Testis (tissue), 2 donors: ENCODE data around the gene UGT1A4.
"Not testable (repeated sequence)": the region's sequence is repeated elsewhere in the genome, so short reads cannot be mapped to it uniquely, and the experiment has no call there.

ENCODE experiments used
- CTCF ChIP-seq, 3 experiments: fragments of 450-650 bp in 2 of 3; fragments of 200-600 bp in 1 of 3; sonication (generic) in 1 of 3; IDR thresholded peaks; one replicate each; pipeline ENCODE4 v1.5.1; 2016 to 2019; ENCODE audit warnings: antibody characterized with exemption in 3 of 3, mild to moderate bottlenecking in 2 of 3, moderate library complexity in 1 of 3
- POLR2A ChIP-seq: fragments of 450-650 bp; IDR thresholded peaks from one replicate; pipeline ENCODE4 v1.6.1; 2017; ENCODE audit warnings: antibody characterized with exemption, mild to moderate bottlenecking, moderate library complexity

DNA sequence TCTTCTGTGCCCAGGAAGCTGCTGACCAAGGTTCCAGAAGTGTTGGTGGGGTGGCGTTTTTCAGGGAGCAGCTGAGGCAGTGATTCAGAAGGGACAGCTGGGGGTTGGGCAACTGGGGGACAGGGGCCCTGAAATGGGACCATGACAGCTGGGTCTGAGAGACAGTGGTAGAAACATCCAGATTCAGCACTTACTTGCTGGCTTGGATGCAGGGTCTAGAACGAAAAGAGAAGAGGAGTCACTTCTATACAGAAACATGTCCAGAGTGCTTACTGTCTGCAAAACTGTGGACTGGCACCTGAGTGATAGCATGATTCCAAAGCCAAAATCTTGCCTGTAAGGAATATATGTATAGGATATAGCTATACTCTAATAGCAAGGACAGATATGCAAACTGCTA, 27.3 kb downstream of the UGT1A4 start:
- TF ChIP-seq CTCF (IDR thresholded peaks at IDR 0.05); POLR2A: not testable (repeated sequence)
